Activated T-cell treated with anti-CD3 and anti-CD28 coated beads for 48 hours (primary cell): ENCODE results near the gene P2RX7.
"Not testable (repeated sequence)": the region's sequence is repeated elsewhere in the genome, so short reads cannot be mapped to it uniquely, and the experiment has no call there.

ENCODE experiments used
- DNase-seq: peaks from one replicate; pipeline ENCODE4 v3.0.0-alpha.2; 2020; ENCODE audit warnings: low read depth

Gene P2RX7

GRCh38 chr12:121172145-121172544 is 39.5 kb downstream of the P2RX7 start:
- DNase-seq: no peak

DNA sequence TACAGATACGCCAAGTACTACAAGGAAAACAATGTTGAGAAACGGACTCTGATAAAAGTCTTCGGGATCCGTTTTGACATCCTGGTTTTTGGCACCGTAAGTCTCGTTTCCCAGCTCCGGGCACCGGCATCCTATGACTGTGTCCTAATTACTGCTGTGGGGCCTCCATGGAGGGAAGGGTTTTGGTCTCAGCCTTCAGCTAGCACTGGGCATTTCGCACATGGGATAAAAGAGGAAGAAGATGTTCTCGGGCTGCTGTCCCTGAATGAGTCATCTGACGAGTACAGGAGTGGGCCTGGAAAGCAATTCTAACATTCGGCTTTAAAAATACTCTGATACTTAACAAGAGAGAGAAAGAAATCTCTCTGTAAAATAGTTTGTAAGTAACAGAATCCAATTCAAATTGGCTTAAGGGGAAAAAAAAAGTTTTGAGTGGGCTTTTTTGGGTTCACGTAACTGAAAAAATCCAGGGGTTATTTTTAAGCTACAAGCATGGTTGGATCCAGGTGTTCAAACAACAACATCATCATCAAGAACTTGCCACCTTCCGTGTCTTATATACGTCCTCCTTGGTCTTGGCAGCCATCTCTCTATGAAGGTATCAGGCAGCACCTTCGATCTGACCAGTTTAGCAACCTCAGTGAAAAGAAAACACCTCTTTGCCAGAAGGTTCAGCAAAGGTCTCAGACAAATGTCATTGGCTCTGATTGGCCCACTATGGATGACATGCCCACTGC is 42.9 kb downstream of the P2RX7 start:
- no peak for DNase-seq

DNA sequence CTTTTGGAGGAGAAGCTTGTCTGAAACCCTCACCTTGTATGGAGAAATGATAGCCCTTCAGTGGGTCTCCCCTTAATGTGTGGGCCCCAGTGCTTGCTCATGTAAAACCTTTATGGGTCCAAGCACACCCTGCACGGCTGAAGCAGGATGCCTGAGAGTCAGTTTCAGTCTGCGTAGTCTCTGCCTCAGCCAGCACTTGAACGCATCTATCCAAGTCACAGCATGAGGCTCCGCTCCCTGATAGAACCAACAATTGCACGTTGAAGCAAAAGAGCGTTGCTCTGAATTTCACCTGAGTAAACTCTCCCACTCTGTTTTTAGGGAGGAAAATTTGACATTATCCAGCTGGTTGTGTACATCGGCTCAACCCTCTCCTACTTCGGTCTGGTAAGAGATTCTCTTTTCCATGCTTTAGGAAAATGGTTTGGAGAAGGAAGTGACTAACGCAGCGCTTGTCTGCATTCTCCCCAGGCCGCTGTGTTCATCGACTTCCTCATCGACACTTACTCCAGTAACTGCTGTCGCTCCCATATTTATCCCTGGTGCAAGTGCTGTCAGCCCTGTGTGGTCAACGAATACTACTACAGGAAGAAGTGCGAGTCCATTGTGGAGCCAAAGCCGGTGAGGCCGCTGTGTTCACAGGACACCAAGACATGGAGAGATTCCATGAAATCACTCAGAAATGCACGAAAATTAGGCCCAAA is 44.3 kb downstream of the P2RX7 start:
- DNase-seq: no peak

DNA sequence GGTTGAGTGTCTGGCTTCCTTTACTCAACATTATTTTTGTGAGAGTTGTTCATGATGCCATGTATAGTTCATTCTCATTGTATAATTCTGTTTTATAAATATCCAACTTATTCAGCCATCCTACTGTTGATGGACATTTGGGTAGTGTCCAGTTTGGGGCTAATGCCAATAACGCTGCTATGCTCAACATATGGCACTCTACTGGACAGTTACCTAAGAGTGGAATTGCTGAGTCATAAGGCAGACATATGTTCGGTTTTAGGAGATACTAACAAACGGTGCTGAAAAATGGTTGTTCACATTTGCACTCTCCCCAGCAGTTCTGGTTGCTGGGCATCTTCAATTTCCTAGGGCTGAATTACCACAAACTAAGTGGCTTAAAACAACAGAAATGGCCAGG is 48.5 kb downstream of the P2RX7 start:
- no peak for DNase-seq

- no peak for DNase-seq
Measured at GRCh38 chr12:121182222-121182893, 49.7 kb downstream of the P2RX7 start.

DNA sequence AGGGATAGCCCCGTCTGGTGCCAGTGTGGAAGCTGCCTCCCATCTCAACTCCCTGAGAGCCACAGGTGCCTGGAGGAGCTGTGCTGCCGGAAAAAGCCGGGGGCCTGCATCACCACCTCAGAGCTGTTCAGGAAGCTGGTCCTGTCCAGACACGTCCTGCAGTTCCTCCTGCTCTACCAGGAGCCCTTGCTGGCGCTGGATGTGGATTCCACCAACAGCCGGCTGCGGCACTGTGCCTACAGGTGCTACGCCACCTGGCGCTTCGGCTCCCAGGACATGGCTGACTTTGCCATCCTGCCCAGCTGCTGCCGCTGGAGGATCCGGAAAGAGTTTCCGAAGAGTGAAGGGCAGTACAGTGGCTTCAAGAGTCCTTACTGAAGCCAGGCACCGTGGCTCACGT is 51.7 kb downstream of the P2RX7 start:
- no peak for DNase-seq

DNA sequence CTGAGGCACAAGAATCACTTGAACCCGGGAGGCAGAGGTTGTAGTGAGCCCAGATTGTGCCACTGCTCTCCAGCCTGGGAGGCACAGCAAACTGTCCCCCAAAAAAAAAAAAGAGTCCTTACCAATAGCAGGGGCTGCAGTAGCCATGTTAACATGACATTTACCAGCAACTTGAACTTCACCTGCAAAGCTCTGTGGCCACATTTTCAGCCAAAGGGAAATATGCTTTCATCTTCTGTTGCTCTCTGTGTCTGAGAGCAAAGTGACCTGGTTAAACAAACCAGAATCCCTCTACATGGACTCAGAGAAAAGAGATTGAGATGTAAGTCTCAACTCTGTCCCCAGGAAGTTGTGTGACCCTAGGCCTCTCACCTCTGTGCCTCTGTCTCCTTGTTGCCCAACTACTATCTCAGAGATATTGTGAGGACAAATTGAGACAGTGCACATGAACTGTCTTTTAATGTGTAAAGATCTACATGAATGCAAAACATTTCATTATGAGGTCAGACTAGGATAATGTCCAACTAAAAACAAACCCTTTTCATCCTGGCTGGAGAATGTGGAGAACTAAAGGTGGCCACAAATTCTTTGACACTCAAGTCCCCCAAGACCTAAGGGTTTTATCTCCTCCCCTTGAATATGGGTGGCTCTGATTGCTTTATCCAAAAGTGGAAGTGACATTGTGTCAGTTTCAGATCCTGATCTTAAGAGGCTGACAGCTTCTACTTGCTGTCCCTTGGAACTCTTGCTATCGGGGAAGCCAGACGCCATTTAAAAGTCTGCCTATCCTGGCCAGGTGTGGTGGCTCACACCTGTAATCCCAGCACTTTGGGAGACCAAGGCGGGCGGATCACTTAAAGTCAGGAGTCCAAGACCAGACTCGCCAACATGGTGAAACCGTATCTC is 52.6 kb downstream of the P2RX7 start:
- no peak for DNase-seq

GRCh38 chr12:121186826-121187225 is 54.1 kb downstream of the P2RX7 start:
- DNase-seq: no peak

DNA sequence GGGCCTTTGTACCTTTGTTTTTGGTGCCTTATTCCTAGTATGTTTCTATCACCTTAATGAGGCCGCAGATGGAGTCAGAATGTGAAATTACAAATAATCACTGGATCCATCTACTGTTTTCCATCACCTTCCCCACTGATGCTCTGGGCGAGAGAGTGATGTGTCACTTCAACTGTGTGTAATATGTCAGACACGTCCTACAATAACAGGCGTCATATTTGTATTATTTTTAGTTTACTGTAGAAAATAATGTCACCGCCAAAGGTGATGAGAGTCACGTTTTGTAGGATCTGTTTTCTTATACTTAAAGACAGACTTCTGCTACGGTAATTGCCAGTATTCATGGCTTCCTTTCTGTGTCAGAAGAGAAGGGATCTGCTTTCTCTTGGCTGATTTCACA is 54.8 kb downstream of the P2RX7 start:
- DNase-seq: no peak

DNA sequence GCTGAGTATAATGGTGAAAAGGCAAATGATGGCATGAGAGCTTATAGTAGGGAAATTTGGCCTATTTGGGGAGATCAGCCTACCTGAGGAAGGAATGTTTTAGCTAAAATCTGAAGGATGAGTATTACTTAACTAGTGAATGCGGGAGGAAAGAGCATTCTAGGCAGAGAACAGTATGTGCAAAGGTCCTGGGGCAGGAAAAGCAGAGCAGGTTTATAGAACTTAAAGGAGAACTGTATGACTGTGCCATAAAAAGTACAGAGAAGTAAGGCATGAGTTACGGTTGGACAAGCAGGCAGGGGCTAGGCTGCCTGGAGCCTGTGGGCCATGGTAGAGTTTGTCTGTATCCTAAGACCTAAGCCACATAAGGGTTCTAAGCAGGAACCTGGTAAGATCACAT is 55.6 kb downstream of the P2RX7 start:
- no peak for DNase-seq

- no peak for DNase-seq
Measured at GRCh38 chr12:121189131-121189530, 56.5 kb downstream of the P2RX7 start.

- no peak for DNase-seq
Measured at GRCh38 chr12:121189619-121190155, 57.0 kb downstream of the P2RX7 start.

DNA sequence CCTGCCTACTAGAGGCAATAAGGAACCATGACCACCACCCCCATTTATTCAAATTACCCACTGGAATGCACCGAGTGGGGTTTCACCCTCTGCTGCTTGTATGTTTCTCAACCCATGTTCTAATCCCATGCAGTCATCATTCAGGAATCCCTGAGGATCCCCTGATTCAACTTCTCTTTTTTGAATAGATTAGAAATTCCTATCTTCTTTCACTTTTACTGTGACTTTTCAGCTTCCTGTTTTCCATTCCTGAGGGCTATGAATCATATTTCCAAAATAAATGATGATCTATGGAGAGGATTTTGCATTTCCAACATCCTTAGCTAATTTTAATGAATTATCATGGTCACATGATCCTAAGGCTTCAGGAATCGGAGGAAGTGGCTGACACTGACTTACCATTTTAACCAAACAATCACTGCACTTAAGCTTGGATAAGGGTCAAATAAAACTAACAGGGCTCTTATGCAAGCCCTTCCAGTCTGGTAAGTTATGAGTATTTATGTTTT is 57.9 kb downstream of the P2RX7 start:
- DNase-seq: no peak

DNA sequence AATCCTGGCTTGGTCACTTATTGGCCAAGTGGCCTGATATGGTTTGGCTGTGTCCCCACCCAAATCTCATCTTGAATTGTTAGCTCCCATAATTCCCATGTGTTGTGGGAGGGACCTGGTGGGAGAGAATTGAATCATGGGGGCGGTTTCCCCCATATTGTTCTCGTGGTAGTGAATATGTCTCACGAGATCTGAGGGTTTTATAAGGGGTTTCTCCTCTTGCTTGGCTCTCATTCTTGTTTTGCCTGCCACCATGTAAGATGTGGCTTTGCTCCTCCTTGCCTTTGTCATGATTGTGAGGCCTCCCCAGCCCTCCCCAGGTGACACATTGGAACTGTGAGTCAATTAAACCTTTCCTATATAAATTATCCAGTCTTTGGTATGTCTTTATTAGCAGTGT is 58.5 kb downstream of the P2RX7 start:
- DNase-seq: no peak

DNA sequence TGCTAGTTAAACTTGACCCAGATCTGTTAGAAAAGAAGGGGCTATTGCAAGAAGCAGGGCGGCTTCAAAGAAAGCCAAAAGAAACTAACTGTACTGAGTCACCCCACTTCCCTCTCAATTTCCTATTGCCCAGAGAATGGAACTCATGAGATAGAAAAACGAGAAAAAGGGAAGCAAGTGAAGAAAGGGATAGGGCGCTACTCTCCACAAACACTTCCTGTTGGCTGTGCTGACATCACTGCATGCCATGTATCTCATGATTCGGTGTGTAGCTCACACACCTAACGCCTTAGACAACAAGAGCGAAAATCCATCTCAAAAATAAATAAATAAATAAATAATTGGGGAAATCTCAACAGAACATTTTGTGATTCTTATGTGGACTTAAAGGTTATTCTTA is 64.2 kb downstream of the P2RX7 start:
- no peak for DNase-seq

GRCh38 chr12:121198949-121199348 is 66.3 kb downstream of the P2RX7 start:
- no peak for DNase-seq

- not testable (repeated sequence) for DNase-seq
Measured at GRCh38 chr12:121201140-121201539, 68.5 kb downstream of the P2RX7 start.

GRCh38 chr12:121202407-121203355 is 70.0 kb downstream of the P2RX7 start:
- no peak for DNase-seq

GRCh38 chr12:121203482-121203881 is 70.8 kb downstream of the P2RX7 start:
- DNase-seq: no peak

DNA sequence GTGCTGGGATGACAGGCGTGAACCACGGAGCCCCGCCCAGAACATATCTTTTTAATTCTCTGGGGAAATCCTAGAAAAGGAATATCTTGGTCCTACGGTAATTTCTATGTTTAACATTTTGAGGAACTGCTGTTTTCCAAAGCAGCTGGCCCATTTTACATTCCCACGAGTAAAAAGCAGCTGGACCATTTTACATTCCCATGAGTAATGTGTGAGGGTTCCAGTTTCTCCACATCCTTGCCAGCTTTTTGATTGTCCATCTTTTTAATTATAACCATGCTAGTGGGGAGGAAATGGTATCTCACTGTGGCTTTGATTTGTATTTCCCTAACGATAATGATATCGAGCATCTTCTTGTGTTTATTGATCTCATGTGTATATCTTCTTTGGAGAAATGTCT is 72.8 kb downstream of the P2RX7 start:
- DNase-seq: no peak

- not testable (repeated sequence) for DNase-seq
Measured at GRCh38 chr12:121208571-121208970, 75.9 kb downstream of the P2RX7 start.
